ENCODE data around the gene SMAD6.

DNA sequence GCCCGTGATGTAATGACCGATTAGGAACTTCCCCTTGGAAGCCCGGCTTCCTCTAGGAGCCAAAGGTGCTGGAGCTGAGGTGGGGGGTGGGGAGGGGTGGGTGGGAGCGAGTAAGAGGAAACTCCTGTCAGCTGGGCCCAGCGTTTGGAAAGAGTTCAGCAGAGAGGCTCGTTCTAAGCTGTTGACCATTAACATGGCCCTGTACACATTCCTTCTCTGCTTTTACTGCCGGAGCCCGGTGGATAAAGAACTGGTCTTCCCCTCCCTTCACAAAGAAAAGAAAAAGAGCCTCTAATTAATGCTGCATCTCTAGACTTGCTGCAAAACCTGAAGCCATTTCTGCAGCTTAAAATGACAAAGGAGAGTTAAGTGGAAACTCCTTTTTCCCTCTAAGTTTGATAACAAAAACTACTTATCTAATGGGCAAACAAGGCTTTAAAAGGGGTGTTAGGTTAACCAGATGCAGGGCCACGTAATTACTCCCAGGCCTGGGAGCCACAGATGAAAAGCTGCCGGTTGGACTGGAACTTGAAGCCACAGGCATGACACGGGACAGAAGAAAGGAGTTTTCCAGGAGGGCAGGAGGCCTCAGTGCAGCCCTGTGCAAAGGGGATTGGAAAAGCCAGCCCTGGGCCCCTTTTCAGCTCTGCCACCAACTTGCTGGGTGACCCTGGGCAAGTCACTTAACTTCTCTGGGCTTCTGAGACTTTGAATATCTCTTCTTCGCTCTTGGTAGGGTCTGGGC is 71.3 kb downstream of the SMAD6 start:
- TF ChIP-seq, protein P1, sequence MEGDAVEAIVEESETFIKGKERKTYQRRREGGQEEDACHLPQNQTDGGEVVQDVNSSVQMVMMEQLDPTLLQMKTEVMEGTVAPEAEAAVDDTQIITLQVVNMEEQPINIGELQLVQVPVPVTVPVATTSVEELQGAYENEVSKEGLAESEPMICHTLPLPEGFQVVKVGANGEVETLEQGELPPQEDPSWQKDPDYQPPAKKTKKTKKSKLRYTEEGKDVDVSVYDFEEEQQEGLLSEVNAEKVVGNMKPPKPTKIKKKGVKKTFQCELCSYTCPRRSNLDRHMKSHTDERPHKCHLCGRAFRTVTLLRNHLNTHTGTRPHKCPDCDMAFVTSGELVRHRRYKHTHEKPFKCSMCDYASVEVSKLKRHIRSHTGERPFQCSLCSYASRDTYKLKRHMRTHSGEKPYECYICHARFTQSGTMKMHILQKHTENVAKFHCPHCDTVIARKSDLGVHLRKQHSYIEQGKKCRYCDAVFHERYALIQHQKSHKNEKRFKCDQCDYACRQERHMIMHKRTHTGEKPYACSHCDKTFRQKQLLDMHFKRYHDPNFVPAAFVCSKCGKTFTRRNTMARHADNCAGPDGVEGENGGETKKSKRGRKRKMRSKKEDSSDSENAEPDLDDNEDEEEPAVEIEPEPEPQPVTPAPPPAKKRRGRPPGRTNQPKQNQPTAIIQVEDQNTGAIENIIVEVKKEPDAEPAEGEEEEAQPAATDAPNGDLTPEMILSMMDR (IDR thresholded peaks at IDR 0.05): no peak
- no peak for TF ChIP-seq POLR2A (IDR thresholded peaks at IDR 0.05)
